Liver (tissue), 3 donors: ENCODE data around the gene ANTXR1.

ENCODE experiments used
- JUND ChIP-seq, 2 donors: IDR thresholded peaks; 2 replicates each; pipeline ENCODE4 v1.6.1; 2016; ENCODE audit warnings: antibody characterized with exemption in 2 of 2
- RAD21 ChIP-seq, 2 donors: IDR thresholded peaks; 2 replicates each; pipeline ENCODE4 v1.6.1; 2016; ENCODE audit warnings: antibody characterized with exemption in 2 of 2, mild to moderate bottlenecking in 2 of 2
- RXRA ChIP-seq, 2 donors: IDR thresholded peaks; 2 replicates each; pipeline ENCODE4 v1.6.1; 2017 to 2018; ENCODE audit warnings: antibody characterized with exemption in 2 of 2, mild to moderate bottlenecking in 1 of 2
- SP1 ChIP-seq: IDR thresholded peaks from 2 replicates; pipeline ENCODE4 v1.6.1; 2018; ENCODE audit warnings: antibody characterized with exemption, mild to moderate bottlenecking
- TAF1 ChIP-seq: conservative IDR thresholded peaks from 2 replicates; pipeline ENCODE4 v1.6.1; 2016; ENCODE audit warnings: antibody characterized with exemption, mild to moderate bottlenecking
- YY1 ChIP-seq: IDR thresholded peaks from 2 replicates; pipeline ENCODE4 v1.6.1; 2016; ENCODE audit warnings: antibody characterized with exemption, mild to moderate bottlenecking
- TF ChIP-seq, protein P1 (sequence below): fragments of 150-350 bp; IDR thresholded peaks from 2 replicates; pipeline ENCODE4 v1.5.1; 2017; ENCODE audit warnings: improper control_type of control experiment, low read depth, low read length; ENCODE audit not compliant: missing input control
- TF ChIP-seq, protein P2 (sequence below): IDR thresholded peaks from 2 replicates; pipeline ENCODE4 v1.6.1; 2016; ENCODE audit warnings: antibody characterized with exemption, mild to moderate bottlenecking
- donor health status: healthy.
- donor health status: healthy.

DNA sequence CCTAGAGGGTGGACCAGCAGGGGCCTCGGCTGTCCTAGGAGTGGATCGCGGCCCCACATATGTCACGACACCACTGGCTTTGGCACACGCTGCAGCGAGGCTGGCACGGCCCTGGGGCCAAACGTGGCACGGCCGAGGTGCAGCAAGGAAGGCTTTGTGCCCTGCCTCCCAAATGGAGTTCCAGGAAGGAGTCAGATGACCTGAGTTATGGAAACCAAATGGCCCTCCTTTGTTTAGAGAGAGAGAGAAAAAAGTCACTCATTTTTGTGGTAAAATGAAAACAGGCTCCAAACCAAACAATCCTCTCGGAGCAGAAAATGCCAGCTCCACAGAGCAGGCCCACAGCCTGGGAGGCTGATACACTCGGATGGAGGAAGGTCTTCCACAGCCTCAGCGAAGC, 105.6 kb downstream of the ANTXR1 start:
- TF ChIP-seq TAF1 (no peak), JUND (IDR thresholded peaks at IDR 0.05) (no peak), RAD21 (IDR thresholded peaks at IDR 0.05) (no peak), SP1 (no peak), RXRA (IDR thresholded peaks at IDR 0.05) (no peak), YY1 (no peak)
- TF ChIP-seq, protein P1, sequence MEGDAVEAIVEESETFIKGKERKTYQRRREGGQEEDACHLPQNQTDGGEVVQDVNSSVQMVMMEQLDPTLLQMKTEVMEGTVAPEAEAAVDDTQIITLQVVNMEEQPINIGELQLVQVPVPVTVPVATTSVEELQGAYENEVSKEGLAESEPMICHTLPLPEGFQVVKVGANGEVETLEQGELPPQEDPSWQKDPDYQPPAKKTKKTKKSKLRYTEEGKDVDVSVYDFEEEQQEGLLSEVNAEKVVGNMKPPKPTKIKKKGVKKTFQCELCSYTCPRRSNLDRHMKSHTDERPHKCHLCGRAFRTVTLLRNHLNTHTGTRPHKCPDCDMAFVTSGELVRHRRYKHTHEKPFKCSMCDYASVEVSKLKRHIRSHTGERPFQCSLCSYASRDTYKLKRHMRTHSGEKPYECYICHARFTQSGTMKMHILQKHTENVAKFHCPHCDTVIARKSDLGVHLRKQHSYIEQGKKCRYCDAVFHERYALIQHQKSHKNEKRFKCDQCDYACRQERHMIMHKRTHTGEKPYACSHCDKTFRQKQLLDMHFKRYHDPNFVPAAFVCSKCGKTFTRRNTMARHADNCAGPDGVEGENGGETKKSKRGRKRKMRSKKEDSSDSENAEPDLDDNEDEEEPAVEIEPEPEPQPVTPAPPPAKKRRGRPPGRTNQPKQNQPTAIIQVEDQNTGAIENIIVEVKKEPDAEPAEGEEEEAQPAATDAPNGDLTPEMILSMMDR, result no peak
- TF ChIP-seq, protein P2, sequence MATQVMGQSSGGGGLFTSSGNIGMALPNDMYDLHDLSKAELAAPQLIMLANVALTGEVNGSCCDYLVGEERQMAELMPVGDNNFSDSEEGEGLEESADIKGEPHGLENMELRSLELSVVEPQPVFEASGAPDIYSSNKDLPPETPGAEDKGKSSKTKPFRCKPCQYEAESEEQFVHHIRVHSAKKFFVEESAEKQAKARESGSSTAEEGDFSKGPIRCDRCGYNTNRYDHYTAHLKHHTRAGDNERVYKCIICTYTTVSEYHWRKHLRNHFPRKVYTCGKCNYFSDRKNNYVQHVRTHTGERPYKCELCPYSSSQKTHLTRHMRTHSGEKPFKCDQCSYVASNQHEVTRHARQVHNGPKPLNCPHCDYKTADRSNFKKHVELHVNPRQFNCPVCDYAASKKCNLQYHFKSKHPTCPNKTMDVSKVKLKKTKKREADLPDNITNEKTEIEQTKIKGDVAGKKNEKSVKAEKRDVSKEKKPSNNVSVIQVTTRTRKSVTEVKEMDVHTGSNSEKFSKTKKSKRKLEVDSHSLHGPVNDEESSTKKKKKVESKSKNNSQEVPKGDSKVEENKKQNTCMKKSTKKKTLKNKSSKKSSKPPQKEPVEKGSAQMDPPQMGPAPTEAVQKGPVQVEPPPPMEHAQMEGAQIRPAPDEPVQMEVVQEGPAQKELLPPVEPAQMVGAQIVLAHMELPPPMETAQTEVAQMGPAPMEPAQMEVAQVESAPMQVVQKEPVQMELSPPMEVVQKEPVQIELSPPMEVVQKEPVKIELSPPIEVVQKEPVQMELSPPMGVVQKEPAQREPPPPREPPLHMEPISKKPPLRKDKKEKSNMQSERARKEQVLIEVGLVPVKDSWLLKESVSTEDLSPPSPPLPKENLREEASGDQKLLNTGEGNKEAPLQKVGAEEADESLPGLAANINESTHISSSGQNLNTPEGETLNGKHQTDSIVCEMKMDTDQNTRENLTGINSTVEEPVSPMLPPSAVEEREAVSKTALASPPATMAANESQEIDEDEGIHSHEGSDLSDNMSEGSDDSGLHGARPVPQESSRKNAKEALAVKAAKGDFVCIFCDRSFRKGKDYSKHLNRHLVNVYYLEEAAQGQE, result no peak
